MM.1S (cell line): ENCODE measurements around the gene ANKS6.

Experiments
- DNase-seq: peaks from one replicate; pipeline ENCODE4 v3.0.0-alpha.2; 2015
- H2AFZ ChIP-seq: fragments of 300-600 bp; sonication (generic); 2 replicates; pipeline ENCODE4 v1.6.0; 2016; ENCODE audit warnings: antibody characterized with exemption, low read length
- H3F3A ChIP-seq: fragments of 300-600 bp; sonication (generic); 2 replicates; pipeline ENCODE4 v1.6.1; 2016; ENCODE audit warnings: mild to moderate bottlenecking, antibody characterized with exemption, low read length, moderate library complexity, mixed read lengths; ENCODE audit not compliant: insufficient read depth
- H3K27ac ChIP-seq: fragments of 300-600 bp; sonication (generic); 2 replicates; pipeline ENCODE4 v1.5.1; 2016; ENCODE audit warnings: mild to moderate bottlenecking, low read length
- H3K27me3 ChIP-seq: fragments of 300-600 bp; sonication (generic); replicated peaks from 2 replicates; pipeline ENCODE4 v1.6.0; 2016; ENCODE audit warnings: low read length; ENCODE audit not compliant: insufficient read depth
- H3K36me3 ChIP-seq: fragments of 300-600 bp; sonication (generic); replicated peaks from 2 replicates; pipeline ENCODE4 v1.6.1; 2016; ENCODE audit warnings: mild to moderate bottlenecking, low read length, mixed read lengths; ENCODE audit not compliant: insufficient read depth
- H3K4me1 ChIP-seq: fragments of 300-600 bp; sonication (generic); 2 replicates; pipeline ENCODE4 v1.6.1; 2016; ENCODE audit warnings: low read length, mixed read lengths
- H3K4me2 ChIP-seq: fragments of 300-600 bp; sonication (generic); 2 replicates; pipeline ENCODE4 v1.6.0; 2016; ENCODE audit warnings: low read depth, low read length
- H3K4me3 ChIP-seq: fragments of 300-600 bp; sonication (generic); 2 replicates; pipeline ENCODE4 v1.5.1; 2016; ENCODE audit warnings: low read length, mixed read lengths
- H3K79me2 ChIP-seq: fragments of 300-600 bp; sonication (generic); 2 replicates; pipeline ENCODE4 v1.6.1; 2016; ENCODE audit warnings: mixed run types, low read length, mixed read lengths
- H3K9ac ChIP-seq: fragments of 300-600 bp; sonication (generic); 2 replicates; pipeline ENCODE4 v1.6.1; 2016; ENCODE audit warnings: low read length, mixed read lengths
- H3K9me2 ChIP-seq: fragments of 300-600 bp; sonication (generic); replicated peaks from 2 replicates; pipeline ENCODE4 v1.6.1; 2016; ENCODE audit warnings: mild to moderate bottlenecking, low read length, mixed read lengths; ENCODE audit not compliant: insufficient read depth
- H3K9me3 ChIP-seq: fragments of 300-600 bp; sonication (generic); replicated peaks from 2 replicates; pipeline ENCODE4 v1.6.1; 2016; ENCODE audit warnings: mild to moderate bottlenecking, low read length, mixed read lengths; ENCODE audit not compliant: insufficient read depth
- H4K20me1 ChIP-seq: fragments of 300-600 bp; sonication (generic); 2 replicates; pipeline ENCODE4 v1.6.1; 2016; ENCODE audit warnings: mild to moderate bottlenecking, low read length, moderate library complexity, mixed read lengths; ENCODE audit not compliant: insufficient read depth
- EZH2 ChIP-seq: fragments of 300-600 bp; sonication (generic); optimal IDR thresholded peaks from 2 replicates; pipeline ENCODE3; 2017; ENCODE audit warnings: low read depth, mild to moderate bottlenecking, antibody characterized with exemption, low read length, mixed read lengths
- EZH2phosphoT487 ChIP-seq: fragments of 300-600 bp; sonication (generic); IDR thresholded peaks from 2 replicates; pipeline ENCODE4 v1.6.1; 2018; ENCODE audit warnings: antibody characterized with exemption, low read length
- TF ChIP-seq, protein P1 (sequence below): fragments of 300-600 bp; sonication (generic); IDR thresholded peaks from 2 replicates; pipeline ENCODE4 v1.5.1; 2016; ENCODE audit warnings: antibody characterized with exemption, low read length, mixed read lengths

ANKS6 gene

DNA sequence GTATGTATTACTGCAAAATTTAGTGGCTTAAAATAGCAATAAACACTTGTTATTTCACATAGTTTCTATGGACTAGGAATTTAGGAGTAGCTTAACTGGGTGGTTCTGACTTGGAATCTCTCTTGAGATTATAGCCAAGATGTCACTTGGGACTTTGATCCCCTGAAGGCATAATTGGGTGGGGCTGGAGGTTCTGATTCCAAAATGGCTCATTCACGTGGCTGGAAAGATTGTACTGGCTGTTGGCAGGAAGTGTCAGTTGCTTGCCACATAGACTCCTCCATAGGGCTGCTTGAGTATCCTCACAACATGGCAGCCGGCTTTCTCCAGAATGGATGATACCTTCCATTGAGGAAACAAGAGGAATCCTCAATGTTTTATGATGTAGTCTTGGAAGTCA lies 22.4 kb upstream of the ANKS6 start:
- Histone ChIP-seq H3K36me3 (no peaks in the 10 kb centered on the region), H3K79me2 (no peaks in the 10 kb centered on the region), H3F3A (no peaks in the 10 kb centered on the region), H3K9me3 (no peaks in the 10 kb centered on the region), H3K27me3 (no peaks in the 10 kb centered on the region), H3K9me2 (no peaks in the 10 kb centered on the region), H3K4me1 (no peaks in the 10 kb centered on the region), H3K4me3 (no peak overlapping the region), H2AFZ (no peak overlapping the region), H3K4me2 (no peak overlapping the region), H3K9ac (no peak overlapping the region), H4K20me1 (no peaks in the 10 kb centered on the region), H3K27ac (no peak overlapping the region)
- TF ChIP-seq EZH2phosphoT487: no peak
- TF ChIP-seq EZH2: no peak
- TF ChIP-seq, protein P1, sequence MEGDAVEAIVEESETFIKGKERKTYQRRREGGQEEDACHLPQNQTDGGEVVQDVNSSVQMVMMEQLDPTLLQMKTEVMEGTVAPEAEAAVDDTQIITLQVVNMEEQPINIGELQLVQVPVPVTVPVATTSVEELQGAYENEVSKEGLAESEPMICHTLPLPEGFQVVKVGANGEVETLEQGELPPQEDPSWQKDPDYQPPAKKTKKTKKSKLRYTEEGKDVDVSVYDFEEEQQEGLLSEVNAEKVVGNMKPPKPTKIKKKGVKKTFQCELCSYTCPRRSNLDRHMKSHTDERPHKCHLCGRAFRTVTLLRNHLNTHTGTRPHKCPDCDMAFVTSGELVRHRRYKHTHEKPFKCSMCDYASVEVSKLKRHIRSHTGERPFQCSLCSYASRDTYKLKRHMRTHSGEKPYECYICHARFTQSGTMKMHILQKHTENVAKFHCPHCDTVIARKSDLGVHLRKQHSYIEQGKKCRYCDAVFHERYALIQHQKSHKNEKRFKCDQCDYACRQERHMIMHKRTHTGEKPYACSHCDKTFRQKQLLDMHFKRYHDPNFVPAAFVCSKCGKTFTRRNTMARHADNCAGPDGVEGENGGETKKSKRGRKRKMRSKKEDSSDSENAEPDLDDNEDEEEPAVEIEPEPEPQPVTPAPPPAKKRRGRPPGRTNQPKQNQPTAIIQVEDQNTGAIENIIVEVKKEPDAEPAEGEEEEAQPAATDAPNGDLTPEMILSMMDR: no peak
- no peak for DNase-seq

DNA sequence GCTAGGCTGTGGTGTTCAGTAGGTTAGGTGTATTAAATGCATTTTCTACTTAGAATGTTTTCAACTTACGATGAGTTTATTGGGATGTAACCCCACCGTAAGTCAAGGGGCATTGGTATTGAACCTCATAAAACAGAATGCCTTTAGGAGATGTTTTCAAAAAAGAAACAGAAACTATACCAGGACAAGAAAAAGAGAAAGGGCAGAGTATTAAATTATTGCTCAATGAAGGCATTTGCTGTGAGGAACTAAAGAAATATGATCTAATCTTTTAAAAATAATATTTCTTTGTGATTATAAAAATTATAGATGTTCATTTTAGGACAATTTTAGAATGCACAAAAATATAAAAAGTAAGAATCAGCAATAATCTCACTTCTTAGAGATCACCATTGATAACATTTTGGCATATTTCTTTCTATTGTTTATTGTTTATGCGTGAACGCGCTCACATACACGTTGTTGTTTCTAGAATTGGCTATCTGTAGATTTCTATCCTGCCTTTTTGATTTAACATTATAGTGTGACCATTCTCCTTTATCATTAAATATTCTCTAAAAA lies 19.1 kb upstream of the ANKS6 start:
- H3F3A ChIP-seq: no peaks in the 10 kb centered on the region
- no peak for DNase-seq
- H3K4me2 ChIP-seq: no peak overlapping the region
- H3K9ac ChIP-seq: no peak overlapping the region
- no peaks in the 10 kb centered on the region for H3K9me2 ChIP-seq
- no peaks in the 10 kb centered on the region for H4K20me1 ChIP-seq
- no peaks in the 10 kb centered on the region for H3K27me3 ChIP-seq
- H3K36me3 ChIP-seq: no peaks in the 10 kb centered on the region
- no peaks in the 10 kb centered on the region for H3K9me3 ChIP-seq
- TF ChIP-seq, protein P1: no peak
- TF ChIP-seq EZH2: no peak
- no peak for TF ChIP-seq EZH2phosphoT487
- H3K79me2 ChIP-seq: no peaks in the 10 kb centered on the region
- no peaks in the 10 kb centered on the region for H3K4me1 ChIP-seq
- H2AFZ ChIP-seq: no peak overlapping the region
- H3K4me3 ChIP-seq: no peak overlapping the region
- no peak overlapping the region for H3K27ac ChIP-seq

DNA sequence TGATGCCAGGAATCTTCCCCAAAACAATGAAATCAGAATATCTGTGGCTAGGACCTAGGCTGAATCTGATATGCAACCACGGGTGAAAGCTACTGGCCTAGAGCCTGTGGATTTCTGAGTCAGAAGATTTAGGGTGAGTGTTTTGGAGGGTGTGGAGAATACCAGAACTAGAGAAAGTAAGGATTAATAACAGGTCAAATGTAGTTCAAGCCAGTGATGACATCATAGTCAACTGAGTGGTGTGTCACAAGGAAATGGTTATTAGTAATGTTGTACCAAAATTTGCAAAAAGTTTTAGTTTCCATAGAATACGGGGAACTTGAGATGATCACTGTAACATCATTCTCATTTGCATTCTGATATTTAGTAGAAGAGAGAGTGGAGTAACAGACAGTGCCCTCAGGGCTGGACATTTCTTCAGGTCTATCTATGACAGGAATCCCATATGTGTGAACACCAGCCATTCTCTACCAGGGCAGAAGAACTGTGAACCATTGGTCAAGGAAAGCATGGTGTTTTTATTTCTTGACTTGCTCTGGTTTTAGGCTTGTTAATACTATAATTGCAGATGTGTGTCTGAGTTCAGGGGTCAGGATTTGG lies 14.8 kb upstream of the ANKS6 start:
- Histone ChIP-seq H3K4me2 (no peak overlapping the region), H3K27me3 (no peaks in the 10 kb centered on the region), H3K4me1 (no peaks in the 10 kb centered on the region), H3F3A (no peaks in the 10 kb centered on the region), H3K36me3 (no peaks in the 10 kb centered on the region), H3K9me2 (no peaks in the 10 kb centered on the region), H3K9me3 (no peaks in the 10 kb centered on the region), H3K9ac (no peak overlapping the region), H3K27ac (no peak overlapping the region), H4K20me1 (no peaks in the 10 kb centered on the region), H3K79me2 (no peaks in the 10 kb centered on the region), H2AFZ (no peak overlapping the region), H3K4me3 (no peak overlapping the region)
- TF ChIP-seq EZH2phosphoT487 (no peak), EZH2 (no peak)
- TF ChIP-seq, protein P1: no peak
- DNase-seq: no peak
